Effector CD4-positive, alpha-beta T cell (primary cell): Measurements from ENCODE around the gene GPR75.
A peak's percentile ranks its signal among the peaks of the same experiment; 100 is the strongest.

Experiments
- DNase-seq: peaks from one replicate; pipeline ENCODE4 v3.0.0-alpha.2; 2020
- total RNA-seq: gene quantifications from one replicate; lab custom pipeline; 2026; lab: John Stamatoyannopoulos, UW

Gene GPR75
- 4.1 reads per million, percentile 16 among the genes with 10 or more reads in this experiment for total RNA-seq

- DNase-seq, result no peak
Measured at GRCh38 chr2:53859206-53860181, at the start of gene GPR75. Gene GPR75, minus strand, starts transcription at chr2:53859967. Its CDS starts 5,211 bp downstream, at chr2:53854756.

- no peak for DNase-seq
Measured at GRCh38 chr2:53907582-53907981, 47.8 kb upstream of the GPR75 start.

- DNase-seq, result no peak
Measured at GRCh38 chr2:53905396-53905795, 45.6 kb upstream of the GPR75 start.

GRCh38 chr2:53903011-53903410 is 43.2 kb upstream of the GPR75 start:
- no peak for DNase-seq

- no peak for DNase-seq
Measured at GRCh38 chr2:53901192-53901591, 41.4 kb upstream of the GPR75 start.

GRCh38 chr2:53896864-53897263 is 37.1 kb upstream of the GPR75 start:
- no peak for DNase-seq

GRCh38 chr2:53886406-53887280 is 26.9 kb upstream of the GPR75 start:
- DNase-seq, result no peak

- DNase-seq, result no peak
Measured at GRCh38 chr2:53884883-53885282, 25.1 kb upstream of the GPR75 start.

GRCh38 chr2:53881986-53882385 is 22.2 kb upstream of the GPR75 start:
- DNase-seq, result no peak

- DNase-seq, result no peak
Measured at GRCh38 chr2:53881360-53881759, 21.6 kb upstream of the GPR75 start.

- DNase-seq, result no peak
Measured at GRCh38 chr2:53880756-53881155, 21.0 kb upstream of the GPR75 start.

GRCh38 chr2:53877556-53877955 is 17.8 kb upstream of the GPR75 start:
- no peak for DNase-seq

GRCh38 chr2:53877112-53877511 is 17.3 kb upstream of the GPR75 start:
- no peak for DNase-seq

GRCh38 chr2:53874401-53874950 is 14.7 kb upstream of the GPR75 start:
- no peak for DNase-seq

- DNase-seq, result no peak
Measured at GRCh38 chr2:53867773-53868172, 8.0 kb upstream of the GPR75 start.

GRCh38 chr2:53867169-53867568 is 7.4 kb upstream of the GPR75 start:
- DNase-seq, result no peak

- no peak for DNase-seq
Measured at GRCh38 chr2:53865962-53866361, 6.2 kb upstream of the GPR75 start.

- no peak for DNase-seq
Measured at GRCh38 chr2:53865264-53865663, 5.5 kb upstream of the GPR75 start.

- DNase-seq, result no peak
Measured at GRCh38 chr2:53863538-53864227, 3.9 kb upstream of the GPR75 start.

- DNase-seq, result no peak
Measured at GRCh38 chr2:53861824-53862223, 2.1 kb upstream of the GPR75 start.

GRCh38 chr2:53856272-53856671 is 3.5 kb downstream of the GPR75 start:
- DNase-seq, result no peak

- no peak for DNase-seq
Measured at GRCh38 chr2:53854678-53855077, 5.1 kb downstream of the GPR75 start.
